Glutamatergic neuron (in vitro differentiated cells): Measurements from ENCODE around the gene PKP4. TPM values are rescaled to one million over a fixed set of nuclear protein-coding genes. Genes with fewer than 3 reads are reported as not detected.

Experiments
- DNase-seq: peaks from one replicate; pipeline ENCODE4 v3.0.0; 2022
- H3K27ac Mint-ChIP-seq: one replicate; pipeline ENCODE4 v1.8.0; 2020; ENCODE audit warnings: mild to moderate bottlenecking, mixed read lengths, inconsistent platforms; ENCODE audit not compliant: unreplicated experiment
- H3K27me3 Mint-ChIP-seq: one replicate; pipeline ENCODE4 v1.8.0; 2020; ENCODE audit warnings: mild to moderate bottlenecking, moderate library complexity, mixed read lengths, inconsistent platforms; ENCODE audit not compliant: unreplicated experiment
- H3K36me3 Mint-ChIP-seq: one replicate; pipeline ENCODE4 v1.8.0; 2020; ENCODE audit warnings: mild to moderate bottlenecking, mixed read lengths, inconsistent platforms; ENCODE audit not compliant: unreplicated experiment
- H3K4me1 Mint-ChIP-seq: one replicate; pipeline ENCODE4 v1.8.0; 2020; ENCODE audit warnings: mild to moderate bottlenecking, low read depth, mixed read lengths, inconsistent platforms; ENCODE audit not compliant: unreplicated experiment
- H3K4me3 Mint-ChIP-seq: one replicate; pipeline ENCODE4 v1.8.0; 2020; ENCODE audit warnings: mild to moderate bottlenecking, mixed read lengths, inconsistent platforms; ENCODE audit not compliant: unreplicated experiment
- H3K9me3 Mint-ChIP-seq: one replicate; pipeline ENCODE4 v1.8.0; 2020; ENCODE audit warnings: mild to moderate bottlenecking, moderate library complexity, mixed read lengths, inconsistent platforms; ENCODE audit not compliant: unreplicated experiment
- total RNA-seq: library from RNA; stranded (reverse); fragmentation: NEBNext Ultra II Directional; extraction: Animal tissue kit (Norgen Biotek cat#: 25700); gene quantifications from one replicate; pipeline ENCODE4 v1.2.1, GENCODE V29; 2021; ENCODE audit not compliant: unreplicated experiment
- TF ChIP-seq, protein P1 (sequence below): fragments of 200-600 bp; sonication (generic); IDR thresholded peaks from one replicate; pipeline ENCODE4 v1.5.0; 2021; ENCODE audit not compliant: partially characterized antibody, unreplicated experiment

PKP4 gene
- total RNA-seq, 1 donor from 2014 or later = 25.0 TPM

DNA sequence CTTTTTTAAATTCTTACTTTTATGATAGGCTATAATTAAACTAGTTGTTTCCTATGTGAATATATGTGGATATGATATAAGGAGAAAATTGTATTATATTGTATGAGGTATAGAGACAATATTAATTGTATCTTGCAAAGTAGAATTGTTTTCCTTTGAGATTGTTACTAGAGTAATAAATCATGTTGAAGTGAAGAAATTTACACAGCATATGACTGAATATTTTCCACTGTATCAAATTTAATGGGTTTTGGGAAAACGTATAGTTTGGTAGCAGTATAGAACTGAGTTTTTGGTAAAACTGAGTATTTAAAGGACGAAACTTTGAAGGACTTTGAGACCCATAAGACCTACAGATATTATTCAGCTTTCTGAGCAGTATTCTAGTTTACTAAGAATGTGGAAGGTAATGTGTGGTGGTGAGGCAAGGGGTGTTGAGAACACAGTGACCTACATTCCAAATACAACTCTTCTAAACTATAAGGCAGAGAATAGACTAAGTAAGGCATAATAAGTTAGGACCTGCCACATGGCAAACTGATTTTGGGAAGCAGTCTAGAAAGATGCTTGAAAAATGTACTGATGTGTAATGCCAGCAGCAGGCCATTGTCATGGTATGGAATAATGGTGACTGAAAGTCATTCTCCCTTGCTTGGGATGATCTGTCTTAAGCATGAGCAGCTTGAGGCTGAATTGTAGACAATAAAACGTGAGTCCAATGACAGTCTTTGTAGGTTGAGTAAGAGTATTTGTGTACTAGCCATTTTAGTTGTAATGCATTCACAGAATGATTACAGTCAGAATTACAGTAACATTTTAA is 29.6 kb downstream of the PKP4 start:
- Mint-ChIP-seq H3K4me3 (no peak overlapping the region), H3K27me3 (peaks cover 2% of the 10 kb centered on the region), H3K27ac (no peak overlapping the region), H3K4me1 (peaks cover 33% of the 10 kb centered on the region), H3K9me3 (no peaks in the 10 kb centered on the region), H3K36me3 (no peaks in the 10 kb centered on the region)
- TF ChIP-seq, protein P1, sequence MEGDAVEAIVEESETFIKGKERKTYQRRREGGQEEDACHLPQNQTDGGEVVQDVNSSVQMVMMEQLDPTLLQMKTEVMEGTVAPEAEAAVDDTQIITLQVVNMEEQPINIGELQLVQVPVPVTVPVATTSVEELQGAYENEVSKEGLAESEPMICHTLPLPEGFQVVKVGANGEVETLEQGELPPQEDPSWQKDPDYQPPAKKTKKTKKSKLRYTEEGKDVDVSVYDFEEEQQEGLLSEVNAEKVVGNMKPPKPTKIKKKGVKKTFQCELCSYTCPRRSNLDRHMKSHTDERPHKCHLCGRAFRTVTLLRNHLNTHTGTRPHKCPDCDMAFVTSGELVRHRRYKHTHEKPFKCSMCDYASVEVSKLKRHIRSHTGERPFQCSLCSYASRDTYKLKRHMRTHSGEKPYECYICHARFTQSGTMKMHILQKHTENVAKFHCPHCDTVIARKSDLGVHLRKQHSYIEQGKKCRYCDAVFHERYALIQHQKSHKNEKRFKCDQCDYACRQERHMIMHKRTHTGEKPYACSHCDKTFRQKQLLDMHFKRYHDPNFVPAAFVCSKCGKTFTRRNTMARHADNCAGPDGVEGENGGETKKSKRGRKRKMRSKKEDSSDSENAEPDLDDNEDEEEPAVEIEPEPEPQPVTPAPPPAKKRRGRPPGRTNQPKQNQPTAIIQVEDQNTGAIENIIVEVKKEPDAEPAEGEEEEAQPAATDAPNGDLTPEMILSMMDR = no peak
- DNase-seq = no peak

DNA sequence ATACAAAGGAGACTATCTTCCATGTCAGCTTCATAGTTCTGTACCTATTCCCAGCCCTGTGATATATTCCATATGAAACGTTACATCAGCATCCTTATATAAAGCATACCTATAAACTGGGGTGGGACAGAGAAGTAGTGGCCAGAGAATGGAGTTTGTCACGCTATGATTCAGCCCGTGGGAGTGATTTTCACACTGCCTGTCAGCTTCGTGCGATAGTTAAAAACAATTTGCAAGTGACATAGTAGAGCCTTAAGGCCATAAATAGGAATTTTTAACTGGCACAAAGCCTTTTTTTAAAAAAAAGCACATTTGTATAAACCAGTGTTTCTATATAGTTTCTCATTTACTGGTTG is 30.2 kb downstream of the PKP4 start:
- TF ChIP-seq, protein P1 = no peak
- no peak for DNase-seq
- Mint-ChIP-seq H3K4me1 (peaks cover 36% of the 10 kb centered on the region), H3K27me3 (peaks cover 2% of the 10 kb centered on the region), H3K4me3 (no peak overlapping the region), H3K9me3 (no peaks in the 10 kb centered on the region), H3K36me3 (no peaks in the 10 kb centered on the region), H3K27ac (no peak overlapping the region)

- H3K4me3 Mint-ChIP-seq = no peak overlapping the region
- H3K36me3 Mint-ChIP-seq = no peaks in the 10 kb centered on the region
- no peak overlapping the region for H3K27ac Mint-ChIP-seq
- H3K4me1 Mint-ChIP-seq = peaks cover 39% of the 10 kb centered on the region
- no peak for DNase-seq
- TF ChIP-seq, protein P1 = no peak
- no peaks in the 10 kb centered on the region for H3K9me3 Mint-ChIP-seq
- no peaks in the 10 kb centered on the region for H3K27me3 Mint-ChIP-seq
Measured at GRCh38 chr2:158487419-158487818, 30.7 kb downstream of the PKP4 start.

DNA sequence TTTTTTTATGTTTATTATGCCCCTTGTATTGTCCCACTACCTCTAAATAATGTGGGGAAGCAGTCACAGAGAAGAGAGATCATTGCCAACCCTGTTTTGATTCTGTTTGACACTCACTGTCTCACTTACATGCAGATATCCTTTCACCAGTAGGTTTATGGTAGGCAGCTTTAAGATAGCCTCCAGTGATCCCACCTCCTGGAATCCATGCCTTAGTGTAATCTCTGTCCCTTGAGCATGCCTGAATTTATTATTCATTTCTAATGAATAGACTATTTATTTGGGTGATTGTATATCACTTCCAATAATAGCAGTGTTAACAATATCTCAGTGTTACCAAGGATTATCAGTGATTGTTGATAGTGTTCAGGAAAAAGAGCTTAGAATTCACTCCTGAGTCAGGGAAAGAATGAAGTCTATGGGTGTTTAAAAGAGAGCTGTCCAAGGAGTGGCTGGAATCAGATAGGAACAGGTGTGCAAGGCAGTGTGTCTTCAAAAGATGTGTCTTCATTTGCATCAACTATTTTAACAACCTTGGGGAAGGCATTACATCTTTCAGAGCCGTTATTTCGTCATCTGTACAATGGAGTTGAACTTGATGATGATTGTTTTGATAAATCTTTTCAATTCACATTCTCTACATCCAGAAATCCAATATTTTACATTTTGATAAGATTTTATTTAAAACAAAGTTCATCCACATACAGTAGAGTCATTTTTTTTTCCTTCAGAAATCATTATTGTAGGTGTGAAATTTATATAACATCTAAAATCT is 31.9 kb downstream of the PKP4 start:
- Mint-ChIP-seq H3K4me3 (peak overlapping the region; percentile 5), H3K27ac (no peak overlapping the region), H3K4me1 (peaks cover 47% of the 10 kb centered on the region)

More for the DNA sequence above, 31.9 kb downstream of the PKP4 start:
- TF ChIP-seq, protein P1 = no peak
- no peaks in the 10 kb centered on the region for H3K36me3 Mint-ChIP-seq
- H3K9me3 Mint-ChIP-seq = no peaks in the 10 kb centered on the region
- H3K27me3 Mint-ChIP-seq = peaks cover 1% of the 10 kb centered on the region
- DNase-seq = no peak
